Measurements from ENCODE around the gene LHB.
"Not testable (repeated sequence)": the region's sequence is repeated elsewhere in the genome, so short reads cannot be mapped to it uniquely, and the experiment has no call there.

The LHB gene

GRCh38 chr19:49038111-49038510, 21.2 kb upstream of the LHB start:
- DNase-seq (ENCODE audit: low spot score), result not testable (repeated sequence)

GRCh38 chr19:49036815-49037214, 19.9 kb upstream of the LHB start, which contains the start of gene CGB1:
Gene CGB1, minus strand, starts transcription at chr19:49036895. Its CDS starts 184 bp downstream, at chr19:49036711.
- peak; percentile 56 for DNase-seq (ENCODE audit: low spot score)

- not testable (repeated sequence) for DNase-seq (ENCODE audit: low spot score)
These were observed 14.9 kb upstream of the LHB start, which contains the start of gene CGB2 for GRCh38 chr19:49031642-49032301. Gene CGB2, plus strand, starts transcription at chr19:49031890. Its CDS starts 206 bp downstream, at chr19:49032096.

GRCh38 chr19:49030323-49030722, 13.4 kb upstream of the LHB start:
- DNase-seq (ENCODE audit: low spot score), result not testable (repeated sequence)

- not testable (repeated sequence) for DNase-seq (ENCODE audit: low spot score)
These were observed 12.9 kb upstream of the LHB start for GRCh38 chr19:49029749-49030148.

DNA sequence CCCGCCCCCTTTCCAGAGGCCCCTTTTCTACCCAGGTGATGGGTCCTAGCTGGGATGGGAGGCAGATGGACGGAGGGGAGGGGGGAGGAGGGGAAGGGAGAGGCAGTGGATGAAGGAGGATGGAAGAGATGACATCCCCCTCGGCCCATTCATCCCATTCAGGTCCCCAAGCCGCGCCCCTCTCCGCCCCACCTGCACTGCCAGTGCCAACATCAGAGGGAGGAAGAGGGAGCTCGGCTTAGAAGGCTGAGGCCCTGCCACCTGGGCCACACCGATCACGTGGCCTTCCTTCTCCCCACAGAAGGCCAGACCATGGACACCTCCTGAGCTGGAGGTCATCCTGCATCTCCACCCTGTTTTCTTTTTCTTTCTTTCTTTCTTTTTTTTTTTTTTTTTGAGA, 11.8 kb upstream of the LHB start:
- not testable (repeated sequence) for DNase-seq (ENCODE audit: low spot score)

- not testable (repeated sequence) for DNase-seq (ENCODE audit: low spot score)
These were observed 8.7 kb upstream of the LHB start for GRCh38 chr19:49025599-49025998.

DNA sequence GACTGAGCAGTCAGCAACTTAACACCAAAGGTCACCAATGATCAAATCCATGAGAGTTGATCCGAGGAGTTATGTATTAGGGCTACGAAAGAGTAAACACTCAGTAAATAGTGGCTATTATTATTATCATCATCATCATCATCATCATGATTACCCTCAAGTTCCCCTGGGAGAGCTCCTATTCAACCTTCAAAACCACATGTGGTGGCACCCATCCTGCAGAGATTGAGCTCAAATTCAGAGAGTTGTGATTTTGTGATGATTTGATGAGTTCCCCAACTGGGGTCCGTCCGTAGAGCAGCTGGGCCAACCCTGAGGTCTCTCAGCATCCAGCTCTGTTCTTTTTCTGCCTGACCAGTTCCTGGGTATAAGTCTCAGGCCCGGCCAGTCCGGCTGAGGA, 8.2 kb upstream of the LHB start:
- DNase-seq (ENCODE audit: low spot score), result not testable (repeated sequence)

DNA sequence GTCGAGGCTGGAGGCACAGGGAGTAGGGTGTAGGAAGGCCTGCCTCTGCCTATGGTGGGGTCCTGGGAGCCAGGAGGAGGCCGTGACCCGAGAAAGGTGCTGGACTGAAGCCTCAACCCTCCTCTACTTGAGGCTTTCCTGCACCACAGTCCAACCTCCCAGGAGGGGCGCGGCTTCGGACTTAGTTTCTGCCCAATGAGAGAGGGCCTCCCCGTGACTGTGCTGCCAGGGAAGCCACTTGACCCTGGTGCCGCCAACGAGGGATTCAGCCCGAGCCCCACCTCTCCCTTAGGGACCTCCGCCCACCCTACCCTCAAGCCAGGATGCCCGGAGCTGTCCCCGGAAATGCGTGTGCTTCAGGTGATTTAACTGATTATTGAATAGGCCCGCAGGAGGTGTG, 7.3 kb upstream of the LHB start, which contains the start of gene CGB3:
TSS of gene CGB3 (minus strand) at position 101 of the 400 bp plus-strand sequence. CDS start 362 bp downstream, outside the sequence.
- not testable (repeated sequence) for DNase-seq (ENCODE audit: low spot score)

- no peak for DNase-seq (ENCODE audit: low spot score)
These were observed 5.2 kb upstream of the LHB start for GRCh38 chr19:49022116-49022515.

- DNase-seq (ENCODE audit: low spot score), result no peak
These were observed 4.3 kb upstream of the LHB start for GRCh38 chr19:49020931-49021895.

DNA sequence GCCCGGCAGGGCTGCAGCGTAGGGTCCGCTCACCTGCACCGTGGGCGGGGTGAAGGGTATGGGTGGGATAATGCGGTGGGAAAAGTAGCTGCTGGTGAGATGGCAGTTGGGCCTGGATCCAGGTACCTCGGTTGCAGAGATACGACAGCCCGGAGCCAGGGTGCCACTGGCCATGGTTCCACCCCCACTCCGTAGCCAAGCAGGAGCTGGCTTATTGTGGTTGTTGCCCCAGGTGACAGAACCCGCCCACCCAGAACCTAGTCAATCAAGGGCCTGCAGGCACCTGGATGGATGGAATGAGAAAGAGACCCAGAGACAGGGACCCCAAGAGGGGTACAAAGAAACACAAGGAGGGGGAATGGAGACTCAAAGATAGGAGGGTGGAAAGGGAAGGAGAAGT, 3.5 kb upstream of the LHB start:
- no peak for DNase-seq (ENCODE audit: low spot score)

DNA sequence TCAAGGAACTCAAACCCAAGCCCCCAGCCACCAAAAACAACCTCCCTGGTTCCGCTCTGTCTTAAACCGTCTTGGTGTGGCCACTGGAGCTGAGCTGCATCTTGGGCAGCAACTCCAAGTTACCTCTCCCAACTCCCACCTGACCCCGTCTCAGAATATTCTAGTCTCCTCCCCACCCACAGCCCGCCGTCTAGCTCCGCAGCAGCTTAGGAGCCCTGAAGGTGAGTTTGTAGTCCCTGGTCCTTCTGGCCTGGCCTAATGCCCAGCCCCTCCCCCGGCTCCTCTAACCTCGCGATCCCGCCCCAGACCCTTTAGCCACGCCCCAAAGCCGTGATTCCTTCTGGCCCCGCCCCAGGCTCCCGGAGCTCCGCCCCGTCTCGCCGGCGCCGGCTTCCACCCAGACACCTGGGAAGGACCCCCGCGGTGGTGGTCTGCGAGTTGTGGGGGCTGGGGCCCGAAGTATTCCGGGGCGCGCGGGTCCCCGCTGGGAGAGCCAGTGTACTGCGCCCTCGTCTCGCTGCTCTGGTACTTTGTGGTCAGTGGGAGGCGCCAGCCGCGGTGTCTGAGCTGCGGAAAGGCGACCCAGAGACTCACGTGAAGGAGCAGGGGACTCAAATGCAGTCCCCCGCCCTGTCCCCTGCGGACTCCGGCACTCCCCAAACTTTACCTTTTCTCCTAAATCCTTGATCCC, 2.5 kb upstream of the LHB start:
- peak; percentile 88 for DNase-seq (ENCODE audit: low spot score)

GRCh38 chr19:49018388-49019241, 1.7 kb upstream of the LHB start:
- DNase-seq (ENCODE audit: low spot score), result not testable (repeated sequence)

- peak; percentile 74 for DNase-seq (ENCODE audit: low spot score)
These were observed 918 bp upstream of the LHB start for GRCh38 chr19:49017666-49018351.

DNA sequence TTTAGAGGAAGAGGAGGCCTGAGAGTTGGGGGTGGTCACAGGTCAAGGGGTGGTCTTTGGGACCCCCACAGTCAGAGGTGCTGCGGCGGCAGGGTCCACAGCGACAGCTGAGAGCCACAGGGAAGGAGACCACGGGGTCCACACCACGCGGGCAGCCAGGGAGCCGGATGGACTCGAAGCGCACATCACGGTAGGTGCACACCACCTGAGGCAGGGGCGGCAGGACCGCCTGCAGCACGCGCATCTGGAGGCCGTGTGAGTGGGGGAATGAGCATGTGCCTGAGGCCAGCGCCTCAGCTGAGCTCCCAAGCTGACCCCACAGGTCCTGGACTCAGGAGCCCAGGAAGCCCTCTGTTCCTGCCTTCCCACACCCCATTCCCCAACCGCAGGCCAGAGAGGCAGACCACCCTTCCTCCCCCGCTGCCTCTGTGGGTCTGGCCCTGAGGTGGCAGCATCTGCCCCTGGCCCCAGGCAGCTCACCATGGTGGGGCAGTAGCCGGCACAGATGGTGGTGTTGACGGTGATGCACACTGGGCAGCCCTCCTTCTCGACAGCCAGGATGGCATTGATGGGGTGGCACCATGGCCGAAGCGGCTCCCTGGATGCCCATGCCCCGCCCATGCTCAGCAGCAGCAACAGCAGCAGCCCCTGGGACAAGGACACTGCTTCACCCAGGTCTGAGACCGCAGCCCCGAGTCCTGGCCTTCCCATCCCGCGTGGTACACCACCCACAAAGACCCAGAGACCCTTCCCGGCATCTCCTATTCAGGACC, 638 bp downstream of the LHB start:
- no peak for DNase-seq (ENCODE audit: low spot score)

DNA sequence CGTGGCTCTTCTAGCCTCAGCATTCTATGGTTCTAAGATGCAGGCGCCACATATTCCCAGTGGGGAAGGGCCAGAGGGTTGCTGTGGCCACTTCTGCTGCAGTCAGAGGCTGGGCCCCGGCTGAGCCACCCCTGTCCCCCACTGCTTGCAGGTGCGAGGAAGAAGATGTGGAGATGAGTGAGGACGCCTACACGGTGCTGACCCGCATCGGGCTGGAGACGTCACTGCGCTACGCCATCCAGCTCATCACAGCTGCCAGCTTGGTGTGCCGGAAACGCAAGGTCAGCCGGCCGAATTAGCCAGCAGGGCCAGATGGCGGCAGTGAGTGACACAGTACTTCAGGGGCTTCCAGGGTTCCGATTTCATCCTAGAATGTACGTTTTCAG, 2.0 kb downstream of the LHB start:
- DNase-seq (ENCODE audit: low spot score), result no peak

GRCh38 chr19:49014123-49014869, 2.6 kb downstream of the LHB start:
- no peak for DNase-seq (ENCODE audit: low spot score)

- DNase-seq (ENCODE audit: low spot score), result no peak
These were observed 5.7 kb downstream of the LHB start for GRCh38 chr19:49011194-49011593.
